Fibroblast of lung (primary cell): Measurements from ENCODE around the gene ZNF646. TPM values are rescaled to one million over a fixed set of nuclear protein-coding genes. Genes with fewer than 3 reads are reported as not detected.

Experiments used
- DNase-seq, 2 donors: peaks; one replicate each; pipeline versions ENCODE4 v3.0.0 to v3.0.0-alpha.2; 2010; ENCODE audit warnings: low read depth in 2 of 2
- H2AFZ ChIP-seq: 2 replicates; pipeline ENCODE4 v1.5.1; 2012; ENCODE audit warnings: low read length, control low read depth, inconsistent platforms
- H3K27ac ChIP-seq: 2 replicates; pipeline ENCODE4 v1.5.1; 2011; ENCODE audit warnings: low read length, control low read depth; ENCODE audit not compliant: insufficient read depth
- H3K27me3 ChIP-seq: 2 replicates; pipeline ENCODE4 v1.5.1; 2011; ENCODE audit warnings: mild to moderate bottlenecking, low read length; ENCODE audit not compliant: control insufficient read depth, insufficient read depth
- H3K36me3 ChIP-seq: 2 replicates; pipeline ENCODE4 v1.5.1; 2011; ENCODE audit warnings: low read length; ENCODE audit not compliant: control insufficient read depth, insufficient read depth
- H3K4me1 ChIP-seq: 2 replicates; pipeline ENCODE4 v1.5.1; 2011; ENCODE audit warnings: low read length; ENCODE audit not compliant: control insufficient read depth, insufficient read depth; ENCODE audit errors: extremely low read depth
- H3K4me2 ChIP-seq: 2 replicates; pipeline ENCODE4 v1.5.1; 2011; ENCODE audit warnings: low read length, control low read depth; ENCODE audit not compliant: insufficient read depth; ENCODE audit errors: extremely low read depth
- H3K4me3 ChIP-seq, 4 experiments: fragments of 200-600 bp in 1 of 4; sonication (generic) in 1 of 4; replicated peaks in 1 of 4; 2 replicates each; pipeline ENCODE4 v1.5.1; 2011 to 2016; ENCODE audit warnings: low read length in 4 of 4, low read depth in 3 of 4, mild to moderate bottlenecking in 3 of 4, control low read depth in 2 of 4, inconsistent platforms in 1 of 4, mixed read lengths in 1 of 4; ENCODE audit not compliant: insufficient read depth in 1 of 4; ENCODE audit errors: control extremely low read depth in 1 of 4
- H3K79me2 ChIP-seq: 2 replicates; pipeline ENCODE4 v1.5.1; 2012; ENCODE audit warnings: mild to moderate bottlenecking, low read length, inconsistent platforms; ENCODE audit not compliant: control insufficient read depth, insufficient read depth
- H3K9ac ChIP-seq: 2 replicates; pipeline ENCODE4 v1.5.1; 2011; ENCODE audit warnings: mild to moderate bottlenecking, low read length, control low read depth; ENCODE audit not compliant: insufficient read depth
- H3K9me3 ChIP-seq: 2 replicates; pipeline ENCODE4 v1.5.1; 2012; ENCODE audit warnings: low read depth, low read length; ENCODE audit not compliant: control insufficient read depth, insufficient read depth
- H4K20me1 ChIP-seq: 2 replicates; pipeline ENCODE4 v1.5.1; 2011; ENCODE audit warnings: low read length; ENCODE audit not compliant: control insufficient read depth, insufficient read depth; ENCODE audit errors: extremely low read depth
- CTCF ChIP-seq, 2 donors: IDR thresholded peaks in 1 of 2; conservative IDR thresholded peaks in 1 of 2; 1 replicate in 1 of 2; 2 replicates in 1 of 2; pipeline ENCODE4 v1.5.1; 2011 to 2012; ENCODE audit warnings: low read length in 2 of 2, control low read depth in 1 of 2, inconsistent platforms in 1 of 2, low read depth in 1 of 2, mild to moderate bottlenecking in 1 of 2
- EZH2 ChIP-seq: IDR thresholded peaks from 2 replicates; pipeline ENCODE4 v1.5.1; 2012; ENCODE audit warnings: low read length, control low read depth, mild to moderate bottlenecking; ENCODE audit errors: missing control alignments
- polyA plus RNA-seq, 2 donors: library from polyadenylated mRNA; depleted of rRNA in 1 of 2; stranded (reverse) in 1 of 2; unstranded in 1 of 2; fragments of >200 nt; gene quantifications; 2 replicates each; pipeline ENCODE4 v1.2.1, GENCODE V29; 2011 to 2012; ENCODE audit warnings: missing spikeins in 1 of 2
- total RNA-seq: library from RNA; depleted of rRNA; stranded (reverse); fragments of >200 nt; gene quantifications from 2 replicates; pipeline ENCODE4 v1.2.1, GENCODE V29; 2014

Gene ZNF646
- total and polyA plus RNA-seq, 2 donors (not counting 1 experiment from before 2014, with no cell fraction given): 2.6 to 13.2 TPM

DNA sequence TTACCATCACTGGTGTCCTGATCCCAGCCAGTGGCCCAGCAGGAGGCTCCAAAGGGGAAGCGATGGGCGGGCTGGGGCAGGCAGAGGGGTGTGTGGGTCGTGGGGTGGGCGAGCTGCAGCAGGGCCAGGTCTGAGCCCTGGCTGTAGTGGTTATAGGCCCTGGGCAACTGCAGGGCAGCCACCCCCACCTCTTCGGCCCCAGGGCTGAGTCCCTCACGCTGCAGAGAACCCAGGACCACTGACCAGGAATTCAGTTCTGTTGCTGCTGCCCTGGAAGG lies 12.3 kb downstream of the ZNF646 start:
- Histone ChIP-seq H4K20me1 (no peaks in the 10 kb centered on the region), H3K9me3 (no peaks in the 10 kb centered on the region), H3K4me2 (no peak overlapping the region), H3K27me3 (no peaks in the 10 kb centered on the region), H3K36me3 (peaks cover 21% of the 10 kb centered on the region), H3K9ac (no peak overlapping the region), H3K79me2 (peaks cover 4% of the 10 kb centered on the region), H3K4me1 (no peaks in the 10 kb centered on the region), H3K4me3 (no peak overlapping the region), H2AFZ (no peak overlapping the region), H3K27ac (no peak overlapping the region)
- DNase-seq: no peak
- no peak for TF ChIP-seq CTCF (conservative IDR thresholded peaks at IDR 0.05 in 1 of 2, IDR thresholded peaks at IDR 0.05 in 1 of 2; ENCODE audit: low read depth in 1 of 2, low read length in 2 of 2)
- TF ChIP-seq EZH2: no peak

- Histone ChIP-seq H3K4me2 (no peak overlapping the region), H3K9me3 (no peaks in the 10 kb centered on the region), H3K36me3 (peaks cover 23% of the 10 kb centered on the region), H3K4me1 (peaks cover 2% of the 10 kb centered on the region), H3K79me2 (peaks cover 7% of the 10 kb centered on the region), H3K4me3 (no peak overlapping the region), H3K27ac (no peak overlapping the region), H2AFZ (no peak overlapping the region), H3K27me3 (no peaks in the 10 kb centered on the region), H4K20me1 (no peaks in the 10 kb centered on the region), H3K9ac (no peak overlapping the region)
- no peak for TF ChIP-seq CTCF (conservative IDR thresholded peaks at IDR 0.05 in 1 of 2, IDR thresholded peaks at IDR 0.05 in 1 of 2; ENCODE audit: low read depth in 1 of 2, low read length in 2 of 2)
- TF ChIP-seq EZH2: no peak
- DNase-seq: no peak
Observed at GRCh38 chr16:31087481-31087880, 13.3 kb downstream of the ZNF646 start.

DNA sequence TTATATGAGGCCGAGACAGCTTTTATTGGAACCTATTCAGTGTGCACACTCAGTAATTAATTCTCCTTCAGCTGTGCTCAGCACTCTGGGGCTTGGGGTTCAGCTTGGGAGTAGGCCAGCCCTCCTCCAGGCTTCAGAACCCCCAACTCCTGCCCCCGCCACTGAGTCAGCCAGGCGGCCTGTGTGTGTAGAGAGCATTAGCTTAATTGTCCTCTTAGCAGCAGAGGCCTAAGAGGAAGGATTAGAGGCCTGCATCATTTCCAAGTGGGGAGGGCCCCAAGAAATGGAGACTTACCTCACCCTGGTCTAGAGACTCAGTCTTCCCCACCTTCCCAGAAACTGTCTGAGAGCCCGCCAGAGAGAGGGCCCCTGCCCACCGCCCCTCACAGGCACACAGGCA lies 13.7 kb downstream of the ZNF646 start:
- H3K4me1 ChIP-seq: peaks cover 3% of the 10 kb centered on the region
- H3K27me3 ChIP-seq: no peaks in the 10 kb centered on the region
- TF ChIP-seq CTCF (conservative IDR thresholded peaks at IDR 0.05 in 1 of 2, IDR thresholded peaks at IDR 0.05 in 1 of 2; ENCODE audit: low read depth in 1 of 2, low read length in 2 of 2): no peak
- no peak for TF ChIP-seq EZH2
- no peak overlapping the region for H2AFZ ChIP-seq
- no peaks in the 10 kb centered on the region for H3K9me3 ChIP-seq
- H3K27ac ChIP-seq: no peak overlapping the region
- no peak for DNase-seq
- H3K79me2 ChIP-seq: peaks cover 11% of the 10 kb centered on the region
- H3K4me2 ChIP-seq: no peak overlapping the region
- no peak overlapping the region for H3K4me3 ChIP-seq
- no peaks in the 10 kb centered on the region for H4K20me1 ChIP-seq
- H3K9ac ChIP-seq: no peak overlapping the region
- H3K36me3 ChIP-seq: peaks cover 22% of the 10 kb centered on the region
